ENCODE results near the gene SPPL3.
"Not testable (repeated sequence)": the region's sequence is repeated elsewhere in the genome, so short reads cannot be mapped to it uniquely, and the experiment has no call there.

The SPPL3 gene

DNA sequence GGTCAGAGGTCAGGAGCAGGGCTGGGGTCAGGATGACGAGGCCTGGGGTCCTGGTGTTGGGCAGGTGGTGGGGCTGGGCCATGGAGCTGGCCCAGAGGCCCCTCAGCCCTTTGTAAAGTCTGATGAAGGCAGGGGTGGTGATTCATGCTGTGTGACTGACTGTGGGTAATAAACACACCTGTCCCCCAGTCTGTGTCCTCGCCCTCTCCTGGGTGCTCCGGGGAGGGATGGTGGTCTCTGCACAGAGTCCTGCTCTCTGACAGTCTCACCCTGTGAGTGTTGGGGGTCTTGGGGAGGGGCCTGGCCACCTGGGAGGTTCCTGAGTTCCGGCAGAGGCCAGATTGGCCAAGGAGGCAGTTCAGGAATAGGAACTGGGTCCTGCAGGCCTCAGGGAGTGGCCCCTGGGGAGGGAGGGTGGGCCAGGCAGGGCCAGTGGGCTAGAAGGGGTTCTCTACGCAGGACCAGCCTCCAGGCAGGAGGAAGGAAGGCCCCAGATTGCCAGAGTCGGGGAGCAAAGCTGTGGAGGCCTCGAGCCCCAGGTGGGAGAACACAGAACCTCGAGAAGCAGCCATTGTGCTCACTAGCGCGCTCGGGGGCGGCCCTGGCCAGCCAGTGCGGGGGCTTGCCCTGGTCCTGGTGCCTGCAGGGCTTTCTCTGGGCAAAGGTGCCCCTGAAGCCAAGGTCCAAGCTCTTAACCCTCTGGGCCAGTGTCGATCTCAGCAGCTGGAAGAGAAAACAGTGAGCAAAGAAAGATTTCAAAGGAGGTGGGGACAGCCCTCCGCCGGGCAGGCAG is 164.1 kb downstream of the SPPL3 start:
- no peak for DNase-seq

DNA sequence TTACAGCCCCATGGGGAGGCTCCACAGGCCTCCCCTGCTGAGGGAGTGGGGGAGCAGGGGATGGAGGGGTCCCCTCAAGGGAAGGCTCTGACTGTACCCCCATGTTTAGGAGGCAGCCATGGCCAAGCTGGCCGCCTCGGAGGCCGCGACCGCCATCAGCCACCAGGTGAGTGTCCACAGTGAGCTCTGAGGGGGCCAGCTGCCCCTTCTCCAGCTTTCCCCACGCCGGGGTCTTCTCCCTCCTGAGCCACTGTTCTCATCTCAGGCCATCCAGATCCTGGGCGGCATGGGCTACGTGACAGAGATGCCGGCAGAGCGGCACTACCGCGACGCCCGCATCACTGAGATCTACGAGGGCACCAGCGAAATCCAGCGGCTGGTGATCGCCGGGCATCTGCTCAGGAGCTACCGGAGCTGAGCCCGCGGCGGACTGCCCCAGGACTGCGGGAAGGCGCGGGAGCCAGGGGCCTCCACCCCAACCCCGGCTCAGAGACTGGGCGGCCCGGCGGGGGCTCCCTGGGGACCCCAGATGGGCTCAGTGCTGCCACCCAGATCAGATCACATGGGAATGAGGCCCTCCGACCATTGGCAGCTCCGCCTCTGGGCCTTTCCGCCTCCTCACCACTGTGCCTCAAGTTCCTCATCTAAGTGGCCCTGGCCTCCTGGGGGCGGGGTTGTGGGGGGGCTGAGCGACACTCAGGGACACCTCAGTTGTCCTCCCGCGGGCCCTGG is 165.0 kb downstream of the SPPL3 start:
- DNase-seq = no peak

DNA sequence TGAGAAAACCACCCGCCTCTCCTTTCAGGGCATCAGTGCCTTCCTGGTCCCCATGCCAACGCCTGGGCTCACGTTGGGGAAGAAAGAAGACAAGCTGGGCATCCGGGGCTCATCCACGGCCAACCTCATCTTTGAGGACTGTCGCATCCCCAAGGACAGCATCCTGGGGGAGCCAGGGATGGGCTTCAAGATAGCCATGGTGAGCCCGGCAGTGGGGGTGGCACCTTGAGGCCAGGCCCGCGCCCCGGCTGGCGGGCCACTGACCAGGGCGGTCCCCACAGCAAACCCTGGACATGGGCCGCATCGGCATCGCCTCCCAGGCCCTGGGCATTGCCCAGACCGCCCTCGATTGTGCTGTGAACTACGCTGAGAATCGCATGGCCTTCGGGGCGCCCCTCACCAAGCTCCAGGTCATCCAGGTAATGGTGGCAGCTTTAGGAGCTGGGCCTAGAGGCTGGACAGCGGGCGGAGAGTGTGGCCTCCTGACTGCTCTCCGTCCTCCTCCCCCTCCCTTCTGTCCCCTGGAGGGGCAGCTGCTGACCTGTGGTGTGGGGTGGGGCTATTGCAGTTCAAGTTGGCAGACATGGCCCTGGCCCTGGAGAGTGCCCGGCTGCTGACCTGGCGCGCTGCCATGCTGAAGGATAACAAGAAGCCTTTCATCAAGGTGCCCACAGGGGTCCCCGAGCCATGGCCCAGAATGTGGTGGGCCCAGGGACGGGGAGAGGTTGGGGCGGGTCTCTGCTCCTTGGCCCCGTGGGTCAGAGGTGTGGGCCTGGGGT is 165.7 kb downstream of the SPPL3 start:
- DNase-seq = no peak

DNA sequence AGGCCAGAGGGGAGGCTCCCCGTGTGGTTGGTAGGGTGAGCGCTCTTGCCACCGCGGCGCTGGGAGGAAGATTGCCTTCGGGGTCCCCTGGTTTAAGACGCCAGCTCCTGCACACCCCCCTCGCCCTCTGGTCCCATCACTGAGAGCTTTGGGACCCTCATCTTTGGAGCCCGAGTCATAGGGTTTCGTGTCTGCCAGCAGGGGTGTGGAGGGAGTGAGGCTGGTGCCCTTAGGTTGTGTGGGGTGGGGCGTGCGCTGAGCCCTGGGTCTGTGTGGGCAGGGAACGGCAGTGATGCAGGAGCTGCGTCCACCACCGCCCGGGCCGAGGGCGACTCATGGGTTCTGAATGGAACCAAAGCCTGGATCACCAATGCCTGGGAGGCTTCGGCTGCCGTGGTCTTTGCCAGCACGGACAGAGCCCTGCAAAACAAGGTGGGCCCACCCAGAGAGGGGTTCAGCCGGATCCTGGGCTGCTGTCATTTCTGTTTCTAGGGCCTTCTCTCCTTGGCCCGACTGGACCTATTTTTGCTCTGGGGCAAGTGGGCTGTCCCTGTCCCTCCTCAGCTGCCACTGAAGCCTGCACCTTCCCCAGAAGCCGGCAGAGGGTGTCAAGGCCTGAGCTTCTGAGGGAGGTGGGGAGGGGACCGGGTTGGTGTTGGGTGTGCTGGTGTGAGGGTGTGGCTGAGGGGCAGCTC is 166.5 kb downstream of the SPPL3 start:
- no peak for DNase-seq

DNA sequence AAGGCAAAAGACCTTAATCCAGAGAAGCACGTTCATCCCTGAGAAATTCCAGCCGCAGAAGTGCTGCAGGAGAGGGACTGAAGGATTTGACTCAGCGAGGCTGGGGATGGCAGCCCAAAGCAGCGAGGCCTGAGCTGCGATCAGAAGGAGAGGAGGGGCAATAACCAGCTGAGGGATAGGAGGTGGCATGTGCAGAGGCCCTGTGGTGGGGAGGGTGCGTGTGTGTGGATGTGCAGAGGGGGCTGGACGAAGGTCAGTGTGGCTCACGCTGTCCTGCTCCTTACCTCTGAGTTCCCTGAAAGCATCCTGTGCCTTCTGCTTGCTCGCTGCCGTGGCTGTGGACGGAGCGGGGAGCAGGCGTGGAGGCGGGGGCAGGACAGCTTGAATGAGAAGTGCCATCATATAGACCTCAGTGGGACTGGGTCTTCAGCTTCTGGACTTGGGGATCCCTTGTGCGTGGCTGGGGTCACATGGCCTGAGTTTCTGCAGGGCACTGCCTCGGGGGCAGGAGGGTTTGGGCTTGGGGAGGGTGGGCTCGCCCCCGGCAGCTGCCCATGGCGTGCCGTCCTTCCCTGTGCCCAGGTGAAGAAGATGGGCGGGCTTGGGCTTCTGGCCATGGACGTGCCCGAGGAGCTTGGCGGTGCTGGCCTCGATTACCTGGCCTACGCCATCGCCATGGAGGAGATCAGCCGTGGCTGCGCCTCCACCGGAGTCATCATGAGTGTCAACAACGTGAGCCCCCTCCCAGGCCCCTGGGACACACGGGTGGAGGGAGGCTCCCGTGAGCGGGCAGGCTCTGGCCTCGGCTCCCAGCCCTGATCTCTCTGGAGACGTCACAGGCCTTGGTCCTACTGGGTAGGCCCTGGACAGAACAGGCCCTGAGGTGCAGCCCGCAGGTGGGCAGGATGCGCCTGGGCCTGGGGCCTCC is 167.5 kb downstream of the SPPL3 start:
- no peak for DNase-seq

DNA sequence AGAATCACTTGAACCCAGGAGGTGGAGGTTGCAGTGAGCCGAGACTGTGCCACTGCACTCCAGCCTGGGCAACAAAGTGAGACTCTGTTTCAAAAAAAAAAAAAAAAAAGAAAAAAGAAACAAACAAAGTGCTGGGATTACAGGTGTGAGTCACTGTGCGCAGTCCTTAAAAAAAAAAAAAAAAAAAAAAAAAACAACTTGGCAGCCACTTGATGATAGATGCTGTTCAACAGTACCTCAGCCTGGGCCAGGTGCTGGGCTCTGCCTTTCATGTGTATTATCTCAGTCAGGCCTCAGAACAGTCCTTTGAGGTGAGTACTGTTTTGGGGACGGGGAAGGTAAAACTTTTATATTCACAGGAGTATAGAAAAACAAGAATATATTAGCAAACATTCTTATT is 169.0 kb downstream of the SPPL3 start:
- DNase-seq = no peak

- DNase-seq = no peak
These were observed 169.9 kb downstream of the SPPL3 start for GRCh38 chr12:120734210-120734609.

DNA sequence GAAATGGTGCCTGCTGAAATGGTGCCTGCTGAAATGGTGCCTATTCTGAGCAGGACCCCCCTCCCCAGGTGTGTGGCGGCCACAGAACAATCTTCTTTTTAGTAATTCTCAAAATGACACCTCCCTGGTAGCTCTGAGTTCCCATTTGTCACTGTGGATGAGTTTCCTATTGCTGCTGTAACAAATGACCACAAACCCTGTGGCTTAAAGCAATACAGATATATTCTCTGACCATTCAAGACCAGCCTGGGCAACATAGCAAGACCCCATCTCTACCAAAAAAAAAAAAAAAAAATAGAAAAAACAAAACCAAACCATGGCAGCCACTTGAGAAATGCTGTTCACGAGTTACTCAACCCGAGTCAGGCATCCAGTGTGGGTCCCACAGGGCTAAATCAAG is 170.6 kb downstream of the SPPL3 start:
- no peak for DNase-seq

GRCh38 chr12:120732198-120732597 is 172.0 kb downstream of the SPPL3 start:
- not testable (repeated sequence) for DNase-seq

DNA sequence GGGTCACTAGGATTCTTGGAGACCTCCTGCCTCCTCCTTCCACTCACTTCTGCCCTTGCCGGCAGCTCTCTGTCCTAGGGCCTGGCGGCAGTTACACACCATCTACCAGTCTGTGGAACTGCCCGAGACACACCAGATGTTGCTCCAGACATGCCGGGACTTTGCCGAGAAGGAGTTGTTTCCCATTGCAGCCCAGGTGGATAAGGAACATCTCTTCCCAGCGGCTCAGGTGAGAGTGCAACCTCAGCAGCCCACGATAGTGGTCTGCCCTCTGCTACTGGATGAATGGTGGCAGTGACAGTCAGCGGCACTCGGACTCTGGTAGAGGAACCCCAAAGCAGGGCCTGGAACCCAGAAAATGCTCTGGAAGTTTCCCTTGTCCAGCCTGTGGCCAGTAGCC is 177.2 kb downstream of the SPPL3 start:
- DNase-seq = no peak

DNA sequence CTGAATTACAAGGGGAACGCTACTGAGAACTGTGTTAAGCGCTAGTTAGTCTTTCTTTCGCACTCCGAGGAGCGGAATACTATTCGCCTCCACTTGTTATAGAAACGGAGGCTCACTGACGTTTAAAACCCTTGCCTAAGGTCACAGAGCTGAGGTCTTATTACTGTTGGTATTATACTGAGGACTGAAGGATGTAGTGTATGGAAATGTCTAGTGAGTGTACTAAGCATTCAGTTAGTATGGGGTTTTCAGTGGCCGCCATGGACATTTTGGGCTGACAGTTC is 177.7 kb downstream of the SPPL3 start:
- DNase-seq = no peak

DNA sequence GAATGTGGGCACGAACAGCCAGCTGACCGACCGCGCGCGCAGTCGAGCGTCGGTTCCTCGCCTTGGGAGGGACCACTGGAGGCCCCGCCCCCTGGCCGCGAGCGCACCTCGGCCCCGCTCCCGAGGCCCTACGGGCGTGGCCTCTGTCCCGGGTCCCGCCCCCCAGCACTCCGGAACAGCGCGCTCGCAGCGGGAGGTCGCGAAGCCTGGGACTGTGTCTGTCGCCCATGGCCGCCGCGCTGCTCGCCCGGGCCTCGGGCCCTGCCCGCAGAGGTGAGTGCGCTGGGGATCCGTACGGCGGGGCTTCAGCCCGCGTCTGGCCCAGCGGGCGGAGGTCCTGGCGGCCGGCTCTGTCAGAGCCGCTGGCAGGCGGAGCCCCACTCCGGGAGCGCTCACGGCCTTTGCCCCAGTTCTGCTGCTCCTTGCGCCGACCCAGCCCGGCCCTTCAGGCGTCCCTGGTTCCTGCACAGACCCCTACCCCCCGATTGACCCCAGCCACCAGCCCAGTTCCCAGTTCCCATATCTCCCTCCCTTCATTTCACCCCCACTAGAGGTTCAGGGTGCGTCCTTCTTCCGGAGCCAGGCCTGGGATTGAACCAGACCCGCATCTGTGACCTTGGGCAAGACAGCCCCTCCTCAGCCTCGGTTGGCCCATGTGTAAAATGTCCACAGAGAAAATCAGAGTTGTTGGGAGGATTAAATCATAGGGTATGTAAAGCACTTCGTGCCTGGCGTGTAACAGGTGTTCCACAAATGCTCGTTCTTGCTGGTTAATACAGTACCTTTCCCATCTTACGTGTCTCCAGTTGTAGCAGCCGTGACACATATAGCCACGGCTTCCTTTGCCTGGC is 178.3 kb downstream of the SPPL3 start, which contains the start of gene ACADS:
Gene ACADS (plus strand): TSS at position 168 of the 851 bp plus-strand sequence. CDS start 60 bp downstream, at position 228.
- peak; percentile 89 for DNase-seq

GRCh38 chr12:120725151-120725658 is 179.0 kb downstream of the SPPL3 start:
- DNase-seq = no peak

GRCh38 chr12:120724720-120725119 is 179.4 kb downstream of the SPPL3 start:
- DNase-seq = no peak

DNA sequence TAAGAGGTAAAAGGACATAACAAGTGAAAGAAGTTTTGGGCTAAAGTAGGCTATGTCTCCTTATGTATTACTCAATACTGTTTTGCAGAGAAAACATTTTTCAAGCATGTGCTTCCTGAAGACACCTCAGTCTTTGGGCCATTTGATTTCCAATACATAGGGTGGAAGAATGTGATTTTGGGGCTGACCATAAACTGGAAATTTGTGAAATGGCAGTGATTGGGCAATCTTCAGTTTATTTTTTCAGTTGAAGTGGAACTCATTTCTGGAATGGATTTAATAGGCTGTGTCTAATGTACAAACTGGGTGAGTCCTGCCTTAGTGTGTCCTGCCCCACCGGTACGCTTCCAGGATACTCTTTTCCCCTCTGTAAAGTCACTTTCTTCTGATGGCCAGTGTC is 181.4 kb downstream of the SPPL3 start:
- DNase-seq = no peak

DNA sequence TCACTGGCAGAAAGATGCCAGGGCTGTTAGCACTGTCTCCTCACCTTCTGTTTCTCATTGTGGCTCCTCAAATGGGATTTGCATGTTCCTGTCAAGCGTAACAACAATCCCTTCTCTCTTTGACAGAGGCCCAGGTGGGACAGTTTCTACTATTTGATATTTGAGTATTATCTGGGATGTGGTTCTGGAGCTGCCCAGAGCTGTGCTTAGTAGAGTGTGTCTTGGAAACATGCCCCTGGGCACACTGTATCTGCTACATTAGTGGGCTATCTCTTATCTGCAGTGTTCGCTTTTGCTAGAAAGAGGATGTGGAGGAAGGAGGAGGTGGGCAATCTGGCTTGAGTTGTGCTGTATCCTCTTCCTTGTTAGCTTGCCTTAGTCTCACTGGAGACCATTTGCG is 182.3 kb downstream of the SPPL3 start:
- no peak for DNase-seq

DNA sequence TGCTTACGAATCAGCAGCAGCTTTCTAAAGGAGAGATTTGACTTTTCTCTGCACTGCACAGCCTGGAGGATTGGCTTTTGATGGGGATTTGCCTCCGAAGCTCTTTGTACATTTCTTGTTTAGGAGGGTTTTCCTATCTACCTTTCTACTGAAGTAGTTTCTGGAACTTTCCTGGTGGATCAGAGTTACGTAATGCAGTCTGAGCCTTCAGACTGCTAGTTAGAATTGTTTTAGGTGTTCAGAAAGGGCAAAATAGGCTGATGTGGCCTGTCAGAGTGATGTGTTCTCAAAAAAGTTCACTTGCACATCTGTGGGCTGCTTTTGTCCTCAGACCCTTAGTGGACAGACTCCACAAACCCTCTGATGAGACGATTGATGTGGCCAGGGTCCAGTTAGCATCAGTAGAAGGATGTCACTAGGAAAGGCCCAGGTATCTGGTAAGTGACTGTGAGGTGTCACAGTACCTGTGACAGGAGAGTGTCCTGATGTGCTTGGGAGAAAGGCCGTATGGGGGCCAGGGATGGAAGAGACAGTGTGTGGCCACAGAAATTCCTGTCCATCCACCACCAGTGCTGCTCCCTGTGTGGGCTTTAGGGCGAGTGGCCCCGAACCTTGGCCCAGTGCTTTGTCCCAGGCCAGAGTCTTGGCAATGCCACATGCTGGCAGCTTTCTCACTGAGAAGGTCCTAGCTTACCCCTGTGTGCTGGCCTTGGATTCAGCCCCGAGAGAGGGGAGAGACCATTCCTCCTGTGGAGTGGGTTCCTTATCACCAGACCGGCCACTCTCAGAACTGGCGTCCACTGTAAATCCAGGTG is 183.0 kb downstream of the SPPL3 start:
- DNase-seq = no peak

- DNase-seq = no peak
These were observed 183.7 kb downstream of the SPPL3 start for GRCh38 chr12:120720234-120720986.

Measured in CD4-positive, alpha-beta T cell treated with Interleukin-17A for 1 hour (primary cell).